Endodermal cell (in vitro differentiated cells): Measurements from ENCODE around the gene MRPL44. TPM values are rescaled to one million over a fixed set of nuclear protein-coding genes. Genes with fewer than 3 reads are reported as not detected.

ENCODE experiments used
- DNase-seq: peaks from one replicate; pipeline ENCODE4 v3.0.0-alpha.2; 2017
- H3K27ac ChIP-seq: 2 replicates; pipeline ENCODE4 v1.5.1; 2013; ENCODE audit warnings: mild to moderate bottlenecking, low read depth, low read length, moderate library complexity
- H3K27me3 ChIP-seq: 2 replicates; pipeline ENCODE4 v1.6.1; 2013; ENCODE audit warnings: mild to moderate bottlenecking, low read length, moderate library complexity; ENCODE audit not compliant: insufficient read depth, control insufficient read depth, poor library complexity, severe bottlenecking
- H3K36me3 ChIP-seq: 2 replicates; pipeline ENCODE4 v1.7.0; 2013; ENCODE audit warnings: mild to moderate bottlenecking, low read length, moderate library complexity; ENCODE audit not compliant: control insufficient read depth, insufficient read depth
- H3K4me1 ChIP-seq: one replicate; pipeline ENCODE4 v1.7.0; 2013; ENCODE audit warnings: low read length; ENCODE audit not compliant: control insufficient read depth, insufficient read depth
- H3K4me3 ChIP-seq: 2 replicates; pipeline ENCODE4 v1.5.1; 2013; ENCODE audit warnings: mild to moderate bottlenecking, low read length, moderate library complexity
- H3K9ac ChIP-seq: 2 replicates; pipeline ENCODE4 v1.6.1; 2013; ENCODE audit warnings: mild to moderate bottlenecking, low read length, moderate library complexity; ENCODE audit not compliant: poor library complexity, severe bottlenecking; ENCODE audit errors: extremely low read depth
- H3K9me3 ChIP-seq: 2 replicates; pipeline ENCODE4 v1.6.1; 2013; ENCODE audit warnings: mild to moderate bottlenecking, low read length, moderate library complexity; ENCODE audit not compliant: control insufficient read depth
- H3K27ac Mint-ChIP-seq: 2 replicates; pipeline ENCODE4 v1.8.0; 2020; ENCODE audit warnings: mixed read lengths
- H3K27me3 Mint-ChIP-seq: 2 replicates; pipeline ENCODE4 v1.8.0; 2021; ENCODE audit warnings: mild to moderate bottlenecking, mixed read lengths; ENCODE audit not compliant: insufficient read depth
- H3K36me3 Mint-ChIP-seq: 2 replicates; pipeline ENCODE4 v1.8.0; 2020; ENCODE audit warnings: low read depth, mixed read lengths
- H3K4me1 Mint-ChIP-seq: 2 replicates; pipeline ENCODE4 v1.8.0; 2020; ENCODE audit warnings: mixed read lengths
- H3K4me3 Mint-ChIP-seq: 2 replicates; pipeline ENCODE4 v1.8.0; 2020; ENCODE audit warnings: mild to moderate bottlenecking, moderate library complexity, mixed read lengths
- H3K9me3 Mint-ChIP-seq: 2 replicates; pipeline ENCODE4 v1.8.0; 2020; ENCODE audit warnings: mild to moderate bottlenecking, mixed read lengths
- WGBS, 2 experiments: methylation state at CpG; one replicate each; pipeline versions ENCODE4 v1.1.5 to v1.1.7; 2013; ENCODE audit warnings: missing lambda C conversion rate in 2 of 2, mixed read lengths in 1 of 2; ENCODE audit not compliant: insufficient coverage in 1 of 2, insufficient read length in 1 of 2; 5-methylcytosine and 5-hydroxymethylcytosine counted together
- total RNA-seq, 2 donors: library from RNA; stranded (reverse); fragmentation: NEBNext Ultra II Directional in 1 of 2; extraction: Animal tissue kit (Norgen Biotek cat#: 25700) in 1 of 2; gene quantifications; 2 replicates in 1 of 2; 3 replicates in 1 of 2; pipeline ENCODE4 v1.2.1, GENCODE V29; 2021
- TF ChIP-seq, protein P1 (sequence below): fragments of 200-600 bp; sonication (generic); conservative IDR thresholded peaks from 2 replicates; pipeline ENCODE4 v1.5.0; 2021; ENCODE audit warnings: antibody characterized with exemption, mild to moderate bottlenecking

The MRPL44 gene
- total RNA-seq, 2 donors from 2014 or later: 38.7 to 43.4 TPM

DNA sequence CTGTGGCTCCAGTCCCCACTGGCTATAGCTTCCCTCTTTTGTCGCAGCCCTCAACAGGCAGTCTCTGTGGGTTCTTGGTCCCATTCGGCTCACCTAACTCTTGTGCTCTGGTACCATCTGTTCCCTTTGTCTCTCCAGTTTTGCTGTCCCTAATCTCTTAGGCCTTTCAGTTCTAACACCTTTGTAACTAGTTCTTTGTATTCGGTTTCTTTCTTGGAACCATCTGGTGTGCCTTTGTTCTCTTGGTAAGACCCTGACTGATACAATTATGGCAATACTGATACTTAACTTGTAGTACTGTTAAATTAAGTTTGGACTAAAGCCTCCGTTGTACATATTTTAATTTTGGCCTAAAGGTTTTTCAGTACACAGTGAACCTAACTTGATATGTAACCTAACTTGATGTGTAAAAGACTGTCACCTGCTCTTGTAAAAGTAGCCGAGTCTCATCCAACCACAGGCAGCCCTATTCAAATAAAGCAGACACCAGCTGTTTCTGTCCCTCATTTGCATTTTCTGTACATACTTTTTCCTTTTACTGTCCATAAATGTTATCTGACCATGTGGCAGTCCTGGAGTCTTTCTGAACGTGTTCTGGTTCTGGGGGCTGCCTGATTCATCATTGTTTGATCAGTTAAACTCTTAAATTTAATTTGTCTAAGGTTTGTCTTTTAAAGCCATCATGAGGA lies 4.8 kb upstream of the MRPL44 start:
- Mint-ChIP-seq H3K9me3 (no peaks in the 10 kb centered on the region), H3K27ac (peak overlapping the region; percentile 81), H3K4me1 (peaks cover 36% of the 10 kb centered on the region), H3K4me3 (no peak overlapping the region), H3K27me3 (no peaks in the 10 kb centered on the region), H3K36me3 (no peaks in the 10 kb centered on the region)
- Histone ChIP-seq H3K4me3 (peak overlapping the region; percentile 32), H3K9me3 (no peaks in the 10 kb centered on the region), H3K4me1 (peaks cover 14% of the 10 kb centered on the region), H3K27me3 (no peaks in the 10 kb centered on the region), H3K27ac (peak overlapping the region; percentile 79), H3K36me3 (no peaks in the 10 kb centered on the region), H3K9ac (peak overlapping the region; percentile 12)
- WGBS, 2 experiments: 80 to 82% methylated on average over 4 to 6 of the region's 6 CpGs
- TF ChIP-seq, protein P1, sequence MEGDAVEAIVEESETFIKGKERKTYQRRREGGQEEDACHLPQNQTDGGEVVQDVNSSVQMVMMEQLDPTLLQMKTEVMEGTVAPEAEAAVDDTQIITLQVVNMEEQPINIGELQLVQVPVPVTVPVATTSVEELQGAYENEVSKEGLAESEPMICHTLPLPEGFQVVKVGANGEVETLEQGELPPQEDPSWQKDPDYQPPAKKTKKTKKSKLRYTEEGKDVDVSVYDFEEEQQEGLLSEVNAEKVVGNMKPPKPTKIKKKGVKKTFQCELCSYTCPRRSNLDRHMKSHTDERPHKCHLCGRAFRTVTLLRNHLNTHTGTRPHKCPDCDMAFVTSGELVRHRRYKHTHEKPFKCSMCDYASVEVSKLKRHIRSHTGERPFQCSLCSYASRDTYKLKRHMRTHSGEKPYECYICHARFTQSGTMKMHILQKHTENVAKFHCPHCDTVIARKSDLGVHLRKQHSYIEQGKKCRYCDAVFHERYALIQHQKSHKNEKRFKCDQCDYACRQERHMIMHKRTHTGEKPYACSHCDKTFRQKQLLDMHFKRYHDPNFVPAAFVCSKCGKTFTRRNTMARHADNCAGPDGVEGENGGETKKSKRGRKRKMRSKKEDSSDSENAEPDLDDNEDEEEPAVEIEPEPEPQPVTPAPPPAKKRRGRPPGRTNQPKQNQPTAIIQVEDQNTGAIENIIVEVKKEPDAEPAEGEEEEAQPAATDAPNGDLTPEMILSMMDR: no peak
- DNase-seq: no peak

DNA sequence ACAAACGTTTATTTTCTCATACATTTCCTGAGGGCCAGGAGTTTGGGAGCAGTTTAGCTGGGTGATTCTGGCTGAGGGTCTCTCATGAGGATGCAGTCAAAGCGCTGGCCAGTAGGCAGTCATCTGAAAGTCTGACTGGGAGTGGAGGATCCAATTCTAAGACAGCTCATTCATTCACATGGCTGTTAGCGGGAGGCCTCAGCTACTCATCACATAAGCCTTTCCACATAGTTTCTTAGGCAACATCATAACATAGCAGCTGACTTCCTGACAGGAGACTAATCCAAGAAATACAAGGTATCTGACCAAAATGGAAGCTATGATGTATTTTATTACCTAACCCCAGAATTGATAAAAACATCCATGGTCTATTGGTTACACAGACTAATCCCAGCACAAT lies 2.9 kb upstream of the MRPL44 start:
- no peak overlapping the region for H3K27ac ChIP-seq
- 86 to 87% methylated on average over 2 to 3 of the region's 3 CpGs for WGBS, 2 experiments
- H3K9me3 ChIP-seq: no peaks in the 10 kb centered on the region
- H3K4me3 ChIP-seq: no peak overlapping the region
- no peaks in the 10 kb centered on the region for H3K36me3 ChIP-seq
- no peak overlapping the region for H3K4me3 Mint-ChIP-seq
- no peaks in the 10 kb centered on the region for H3K9me3 Mint-ChIP-seq
- H3K27me3 ChIP-seq: no peaks in the 10 kb centered on the region
- peak; percentile 35 for DNase-seq
- peaks cover 16% of the 10 kb centered on the region for H3K4me1 ChIP-seq
- H3K4me1 Mint-ChIP-seq: peaks cover 34% of the 10 kb centered on the region
- H3K27me3 Mint-ChIP-seq: no peaks in the 10 kb centered on the region
- H3K27ac Mint-ChIP-seq: no peak overlapping the region
- no peak overlapping the region for H3K9ac ChIP-seq
- TF ChIP-seq, protein P1: no peak
- H3K36me3 Mint-ChIP-seq: peaks cover under 1% of the 10 kb centered on the region

DNA sequence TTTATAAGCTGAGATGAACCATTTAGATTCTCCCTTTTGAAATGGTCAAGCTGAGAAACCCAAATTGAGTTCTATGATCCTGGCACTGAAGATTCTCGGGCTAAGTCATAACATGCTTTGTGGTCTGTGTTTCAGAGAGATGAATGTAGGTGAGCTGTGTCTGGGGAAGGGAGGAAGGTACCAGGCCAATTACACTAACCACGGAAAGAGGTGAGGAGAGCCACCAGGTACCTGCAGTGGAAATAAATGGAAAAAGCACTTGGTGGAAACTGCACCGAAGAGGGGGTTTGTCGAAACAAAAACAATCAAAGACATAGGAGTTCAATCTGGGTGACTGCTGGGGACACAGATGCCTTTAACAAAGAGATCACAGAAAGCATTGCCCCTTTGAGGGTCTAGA lies 963 bp upstream of the MRPL44 start:
- H3K4me1 Mint-ChIP-seq: peaks cover 45% of the 10 kb centered on the region
- peaks cover 18% of the 10 kb centered on the region for H3K36me3 Mint-ChIP-seq
- Histone ChIP-seq H3K9ac (no peak overlapping the region), H3K27ac (no peak overlapping the region), H3K36me3 (peaks cover 14% of the 10 kb centered on the region), H3K9me3 (no peaks in the 10 kb centered on the region), H3K4me1 (peaks cover 16% of the 10 kb centered on the region), H3K27me3 (no peaks in the 10 kb centered on the region), H3K4me3 (no peak overlapping the region)
- DNase-seq: peak; percentile 42
- no peak overlapping the region for H3K27ac Mint-ChIP-seq
- TF ChIP-seq, protein P1: no peak
- H3K4me3 Mint-ChIP-seq: no peak overlapping the region
- no peaks in the 10 kb centered on the region for H3K9me3 Mint-ChIP-seq
- 78 to 79% methylated on average over 4 of the region's 4 CpGs for WGBS, 2 experiments
- no peaks in the 10 kb centered on the region for H3K27me3 Mint-ChIP-seq
